Measurements from ENCODE around the gene ECHDC3. TPM values are rescaled to one million over a fixed set of nuclear protein-coding genes. Genes with fewer than 3 reads are reported as not detected.

The ECHDC3 gene
- total and polyA plus RNA-seq, 2 of the 4 experiments (the other 2 are of a cell fraction): 4.3 to 5.0 TPM

- Histone ChIP-seq H3K9me3 (ENCODE audit: control insufficient read depth, insufficient read depth, low read length) (no peaks in the 10 kb centered on the region), H3K27ac (ENCODE audit: insufficient read depth, low read length) (no peak overlapping the region), H3K36me3 (ENCODE audit: control insufficient read depth, insufficient read depth, low read length) (peaks cover 3% of the 10 kb centered on the region; the same call in 1 of the 2 replicates), H2BK20ac (ENCODE audit: low read depth, low read length) (no peak overlapping the region), H3K4ac (ENCODE audit: low read depth, low read length) (no peak overlapping the region), H3K4me3 (ENCODE audit: insufficient read depth, low read depth, low read length) (no peak overlapping the region), H4K91ac (ENCODE audit: insufficient read depth, low read depth, low read length) (no peak overlapping the region), H3K56ac (ENCODE audit: extremely low read depth, insufficient read depth, low read length) (no peak overlapping the region), H2AFZ (replicated peaks; ENCODE audit: low read length, poor library complexity) (no peak overlapping the region), H4K20me1 (ENCODE audit: insufficient read depth, low read length) (peaks cover 3% of the 10 kb centered on the region; the same call in 1 of the 2 replicates), H3K4me2 (ENCODE audit: low read depth, low read length) (no peak overlapping the region), H2BK120ac (ENCODE audit: low read depth, low read length) (no peak overlapping the region), H3K23ac (ENCODE audit: low read depth, low read length) (no peak overlapping the region), H3K18ac (ENCODE audit: low read depth, low read length) (no peak overlapping the region), H4K8ac (ENCODE audit: low read depth in 2 of 2, low read length in 2 of 2) (no peak overlapping the region), H3K9ac (ENCODE audit: low read depth, low read length) (no peak overlapping the region), H2AK5ac (ENCODE audit: low read depth, low read length) (no peak overlapping the region), H3K79me1 (ENCODE audit: low read depth in 1 of 2, low read length in 2 of 2) (no peaks in the 10 kb centered on the region), H2BK5ac (ENCODE audit: low read depth, low read length, poor library complexity, severe bottlenecking) (no peak overlapping the region), H2BK15ac (ENCODE audit: low read depth, low read length) (no peak overlapping the region), H3K14ac (replicated peaks; ENCODE audit: low read depth, low read length) (no peak overlapping the region), H2AK9ac (replicated peaks; ENCODE audit: low read depth, low read length, poor library complexity) (no peak overlapping the region), H4K5ac (ENCODE audit: low read depth, low read length) (no peak overlapping the region), H3K9me1 (ENCODE audit: insufficient read depth, low read length) (no peaks in the 10 kb centered on the region), H3K4me1 (ENCODE audit: control insufficient read depth, insufficient read depth, low read length) (peaks cover 7% of the 10 kb centered on the region; the same call in 1 of the 2 replicates), H3K27me3 (ENCODE audit: control insufficient read depth, insufficient read depth, low read length) (no peaks in the 10 kb centered on the region)
- 78% methylated on average over 1 of the region's 7 CpGs; no CpG with 5 or more reads in 1 of the 2 experiments for WGBS, 2 experiments (ENCODE audit: extremely low coverage in 2 of 2, insufficient read length in 1 of 2)
- ATAC-seq (ENCODE audit: low read depth) (no peak), DNase-seq (no peak)
- TF ChIP-seq RFX5 (IDR thresholded peaks at IDR 0.05; ENCODE audit: low read depth, low read length): no peak
- TF ChIP-seq FOS (IDR thresholded peaks at IDR 0.05; ENCODE audit: low read depth, low read length): no peak
- TF ChIP-seq POLR2A (IDR thresholded peaks at IDR 0.05; ENCODE audit: low read depth, low read length): no peak
- no peak for TF ChIP-seq MAZ (IDR thresholded peaks at IDR 0.05; ENCODE audit: borderline replicate concordance, low read depth, low read length)
- no peak for TF ChIP-seq CTCF (conservative IDR thresholded peaks at IDR 0.05; ENCODE audit: low read depth, low read length)
- no peak for TF ChIP-seq BHLHE40 (IDR thresholded peaks at IDR 0.05; ENCODE audit: low read depth, low read length)
- no peak for TF ChIP-seq NFE2L2 (IDR thresholded peaks at IDR 0.05; ENCODE audit: low read depth, low read length)
- no peak for TF ChIP-seq CHD1 (IDR thresholded peaks at IDR 0.05; ENCODE audit: low read depth, low read length)
- no peak for TF ChIP-seq RAD21 (IDR thresholded peaks at IDR 0.05; ENCODE audit: low read length)
- TF ChIP-seq USF2 (IDR thresholded peaks at IDR 0.05; ENCODE audit: low read depth, low read length): no peak
- TF ChIP-seq MXI1 (IDR thresholded peaks at IDR 0.05; ENCODE audit: borderline replicate concordance, low read depth, low read length): no peak
- TF ChIP-seq CEBPB (IDR thresholded peaks at IDR 0.05; ENCODE audit: low read depth, low read length): no peak
- TF ChIP-seq RCOR1 (IDR thresholded peaks at IDR 0.05; ENCODE audit: insufficient replicate concordance, low read length): no peak
- no peak for TF ChIP-seq MAFK (IDR thresholded peaks at IDR 0.05; ENCODE audit: low read depth, low read length)
- TF ChIP-seq SMC3 (IDR thresholded peaks at IDR 0.05; ENCODE audit: low read depth, low read length): no peak
- TF ChIP-seq ELK1 (IDR thresholded peaks at IDR 0.05; ENCODE audit: borderline replicate concordance, low read depth, low read length): no peak
- CTCF ChIA-PET: no interaction called here
- in situ Hi-C loops (cut with MboI; ENCODE audit: low sequenced_read_pairs) (no loop called here), dilution Hi-C loops (cut with HindIII; ENCODE audit: low sequenced_read_pairs, unreplicated experiment) (no loop called here), intact Hi-C loops (cut with micrococcal nuclease) (no loop called here)
- no TSS peak for BruUV-seq (replicated peaks)
- POLR2A ChIA-PET (ENCODE audit: unreplicated experiment): no interaction called here
Measured at GRCh38 chr10:11760861-11761260, 18.7 kb downstream of the ECHDC3 start.

Measured in IMR-90 (cell line).